HG03045 (cell line): ENCODE results near the gene C12orf57.

Source experiments
- ATAC-seq: cut with Tn5 transposase; IDR thresholded peaks from one replicate; pipeline ENCODE4 v1.9.1; 2021; ENCODE audit warnings: mild to moderate bottlenecking, moderate library complexity; ENCODE audit not compliant: unreplicated experiment

The C12orf57 gene

GRCh38 chr12:6936636-6937480, 7.0 kb upstream of the C12orf57 start:
- ATAC-seq = peak; percentile 20

GRCh38 chr12:6937481-6938352, 6.1 kb upstream of the C12orf57 start:
- peak; percentile 85 for ATAC-seq

- no peak for ATAC-seq
These were observed 5.2 kb upstream of the C12orf57 start for GRCh38 chr12:6938353-6939190.

GRCh38 chr12:6939191-6939540, 4.7 kb upstream of the C12orf57 start:
- no peak for ATAC-seq

GRCh38 chr12:6941267-6941666, 2.6 kb upstream of the C12orf57 start:
- ATAC-seq = no peak

GRCh38 chr12:6941782-6942181, 2.0 kb upstream of the C12orf57 start:
- no peak for ATAC-seq

GRCh38 chr12:6942331-6942665, 1.5 kb upstream of the C12orf57 start:
- no peak for ATAC-seq

GRCh38 chr12:6943389-6943721, 467 bp upstream of the C12orf57 start:
- peak; percentile 22 for ATAC-seq

GRCh38 chr12:6944381-6945186, 762 bp downstream of the C12orf57 start:
- ATAC-seq = peak; percentile 39

- no peak for ATAC-seq
These were observed 1.8 kb downstream of the C12orf57 start for GRCh38 chr12:6945613-6946012.

- peak; percentile 27 for ATAC-seq
These were observed 2.5 kb downstream of the C12orf57 start for GRCh38 chr12:6946033-6946919.

- ATAC-seq = no peak
These were observed 3.1 kb downstream of the C12orf57 start for GRCh38 chr12:6946920-6947374.

- no peak for ATAC-seq
These were observed 3.8 kb downstream of the C12orf57 start for GRCh38 chr12:6947615-6948014.

- ATAC-seq = no peak
These were observed 5.2 kb downstream of the C12orf57 start for GRCh38 chr12:6948873-6949594.

- no peak for ATAC-seq
These were observed 6.6 kb downstream of the C12orf57 start for GRCh38 chr12:6950401-6950801.

GRCh38 chr12:6950811-6951540, 7.2 kb downstream of the C12orf57 start, which contains the start of gene PTPN6:
Gene PTPN6, plus strand, starts transcription at chr12:6951356. Its CDS starts 157 bp downstream, at chr12:6951513.
- no peak for ATAC-seq

GRCh38 chr12:6951551-6952120, 7.8 kb downstream of the C12orf57 start:
- ATAC-seq = no peak
